Nephron progenitor cell (in vitro differentiated cells): ENCODE measurements around the gene MRPL51.
A peak's percentile ranks its signal among the peaks of the same experiment; 100 is the strongest.

Experiments
- DNase-seq: peaks from one replicate; pipeline ENCODE4 v3.0.0; 2021
- H3K27ac Mint-ChIP-seq: 2 replicates; pipeline ENCODE4 v1.8.0; 2021; ENCODE audit warnings: mild to moderate bottlenecking, moderate library complexity, mixed read lengths
- H3K27me3 Mint-ChIP-seq: 2 replicates; pipeline ENCODE4 v1.8.0; 2021; ENCODE audit warnings: mild to moderate bottlenecking, low read depth, mixed read lengths; ENCODE audit not compliant: poor library complexity
- H3K36me3 Mint-ChIP-seq: 2 replicates; pipeline ENCODE4 v1.8.0; 2021; ENCODE audit warnings: low read depth, mixed read lengths
- H3K4me1 Mint-ChIP-seq: 2 replicates; pipeline ENCODE4 v1.8.0; 2021; ENCODE audit warnings: mixed read lengths
- H3K4me3 Mint-ChIP-seq: 2 replicates; pipeline ENCODE4 v1.8.0; 2021; ENCODE audit warnings: mild to moderate bottlenecking, moderate library complexity, mixed read lengths
- H3K9me3 Mint-ChIP-seq: 2 replicates; pipeline ENCODE4 v1.8.0; 2021; ENCODE audit warnings: mild to moderate bottlenecking, moderate library complexity, mixed read lengths
- TF ChIP-seq, protein P1 (sequence below): fragments of 200-600 bp; sonication (generic); IDR thresholded peaks from 2 replicates; pipeline ENCODE4 v1.5.0; 2021; ENCODE audit warnings: antibody characterized with exemption

The MRPL51 gene

GRCh38 chr12:6535697-6535946, 42.6 kb upstream of the MRPL51 start:
- Mint-ChIP-seq H3K36me3 (peaks cover 29% of the 10 kb centered on the region), H3K4me1 (peaks cover 77% of the 10 kb centered on the region), H3K27ac (peak overlapping the region; percentile 90), H3K27me3 (peaks cover 6% of the 10 kb centered on the region), H3K4me3 (peak overlapping the region; percentile 93), H3K9me3 (no peaks in the 10 kb centered on the region)
- TF ChIP-seq, protein P1, sequence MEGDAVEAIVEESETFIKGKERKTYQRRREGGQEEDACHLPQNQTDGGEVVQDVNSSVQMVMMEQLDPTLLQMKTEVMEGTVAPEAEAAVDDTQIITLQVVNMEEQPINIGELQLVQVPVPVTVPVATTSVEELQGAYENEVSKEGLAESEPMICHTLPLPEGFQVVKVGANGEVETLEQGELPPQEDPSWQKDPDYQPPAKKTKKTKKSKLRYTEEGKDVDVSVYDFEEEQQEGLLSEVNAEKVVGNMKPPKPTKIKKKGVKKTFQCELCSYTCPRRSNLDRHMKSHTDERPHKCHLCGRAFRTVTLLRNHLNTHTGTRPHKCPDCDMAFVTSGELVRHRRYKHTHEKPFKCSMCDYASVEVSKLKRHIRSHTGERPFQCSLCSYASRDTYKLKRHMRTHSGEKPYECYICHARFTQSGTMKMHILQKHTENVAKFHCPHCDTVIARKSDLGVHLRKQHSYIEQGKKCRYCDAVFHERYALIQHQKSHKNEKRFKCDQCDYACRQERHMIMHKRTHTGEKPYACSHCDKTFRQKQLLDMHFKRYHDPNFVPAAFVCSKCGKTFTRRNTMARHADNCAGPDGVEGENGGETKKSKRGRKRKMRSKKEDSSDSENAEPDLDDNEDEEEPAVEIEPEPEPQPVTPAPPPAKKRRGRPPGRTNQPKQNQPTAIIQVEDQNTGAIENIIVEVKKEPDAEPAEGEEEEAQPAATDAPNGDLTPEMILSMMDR, result no peak
- DNase-seq, result no peak

- H3K27me3 Mint-ChIP-seq, result peaks cover 6% of the 10 kb centered on the region
- peak overlapping the region; percentile 90 for H3K27ac Mint-ChIP-seq
- H3K4me3 Mint-ChIP-seq, result peak overlapping the region; percentile 93
- TF ChIP-seq, protein P1, result no peak
- peaks cover 77% of the 10 kb centered on the region for H3K4me1 Mint-ChIP-seq
- DNase-seq, result peak; percentile 67
- H3K36me3 Mint-ChIP-seq, result peaks cover 34% of the 10 kb centered on the region
- no peaks in the 10 kb centered on the region for H3K9me3 Mint-ChIP-seq
Observed at GRCh38 chr12:6534945-6535696, 42.1 kb upstream of the MRPL51 start.

DNA sequence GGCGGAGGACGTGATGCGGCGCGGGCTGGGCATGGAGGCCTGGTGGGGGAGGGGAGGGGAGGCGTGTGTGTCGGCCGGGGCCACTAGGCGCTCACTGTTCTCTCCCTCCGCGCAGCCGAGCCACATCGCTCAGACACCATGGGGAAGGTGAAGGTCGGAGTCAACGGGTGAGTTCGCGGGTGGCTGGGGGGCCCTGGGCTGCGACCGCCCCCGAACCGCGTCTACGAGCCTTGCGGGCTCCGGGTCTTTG, 41.6 kb upstream of the MRPL51 start:
- no peak for DNase-seq
- H3K4me3 Mint-ChIP-seq, result peak overlapping the region; percentile 93
- peaks cover 39% of the 10 kb centered on the region for H3K36me3 Mint-ChIP-seq
- peaks cover 6% of the 10 kb centered on the region for H3K27me3 Mint-ChIP-seq
- TF ChIP-seq, protein P1, result no peak
- H3K4me1 Mint-ChIP-seq, result peaks cover 73% of the 10 kb centered on the region
- no peaks in the 10 kb centered on the region for H3K9me3 Mint-ChIP-seq
- H3K27ac Mint-ChIP-seq, result no peak overlapping the region

DNA sequence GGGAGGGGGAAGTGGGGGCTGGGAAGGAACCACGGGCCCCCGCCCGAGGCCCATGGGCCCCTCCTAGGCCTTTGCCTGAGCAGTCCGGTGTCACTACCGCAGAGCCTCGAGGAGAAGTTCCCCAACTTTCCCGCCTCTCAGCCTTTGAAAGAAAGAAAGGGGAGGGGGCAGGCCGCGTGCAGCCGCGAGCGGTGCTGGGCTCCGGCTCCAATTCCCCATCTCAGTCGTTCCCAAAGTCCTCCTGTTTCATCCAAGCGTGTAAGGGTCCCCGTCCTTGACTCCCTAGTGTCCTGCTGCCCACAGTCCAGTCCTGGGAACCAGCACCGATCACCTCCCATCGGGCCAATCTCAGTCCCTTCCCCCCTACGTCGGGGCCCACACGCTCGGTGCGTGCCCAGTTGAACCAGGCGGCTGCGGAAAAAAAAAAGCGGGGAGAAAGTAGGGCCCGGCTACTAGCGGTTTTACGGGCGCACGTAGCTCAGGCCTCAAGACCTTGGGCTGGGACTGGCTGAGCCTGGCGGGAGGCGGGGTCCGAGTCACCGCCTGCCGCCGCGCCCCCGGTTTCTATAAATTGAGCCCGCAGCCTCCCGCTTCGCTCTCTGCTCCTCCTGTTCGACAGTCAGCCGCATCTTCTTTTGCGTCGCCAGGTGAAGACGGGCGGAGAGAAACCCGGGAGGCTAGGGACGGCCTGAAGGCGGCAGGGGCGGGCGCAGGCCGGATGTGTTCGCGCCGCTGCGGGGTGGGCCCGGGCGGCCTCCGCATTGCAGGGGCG, 41.0 kb upstream of the MRPL51 start, which contains the start of gene GAPDH:
Gene GAPDH (plus strand): TSS at position 595 of the 772 bp plus-strand sequence. CDS start 316 bp downstream, outside the sequence.
- H3K36me3 Mint-ChIP-seq, result peaks cover 44% of the 10 kb centered on the region
- no peaks in the 10 kb centered on the region for H3K9me3 Mint-ChIP-seq
- H3K4me1 Mint-ChIP-seq, result peaks cover 69% of the 10 kb centered on the region

DNA sequence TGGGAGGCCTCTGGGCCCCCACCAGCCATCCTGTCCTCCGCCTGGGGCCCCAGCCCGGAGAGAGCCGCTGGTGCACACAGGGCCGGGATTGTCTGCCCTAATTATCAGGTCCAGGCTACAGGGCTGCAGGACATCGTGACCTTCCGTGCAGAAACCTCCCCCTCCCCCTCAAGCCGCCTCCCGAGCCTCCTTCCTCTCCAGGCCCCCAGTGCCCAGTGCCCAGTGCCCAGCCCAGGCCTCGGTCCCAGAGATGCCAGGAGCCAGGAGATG, 40.5 kb upstream of the MRPL51 start:
- Mint-ChIP-seq H3K27me3 (peaks cover 3% of the 10 kb centered on the region), H3K36me3 (peaks cover 49% of the 10 kb centered on the region), H3K4me3 (peak overlapping the region; percentile 93), H3K27ac (peak overlapping the region; percentile 92), H3K4me1 (peaks cover 66% of the 10 kb centered on the region), H3K9me3 (no peaks in the 10 kb centered on the region)
- TF ChIP-seq, protein P1, result no peak
- DNase-seq, result peak; percentile 66

More for the DNA sequence above, 41.0 kb upstream of the MRPL51 start, which contains the start of gene GAPDH:
- peak within 1 kb of the TSS; percentile 93 for H3K4me3 Mint-ChIP-seq
- peak; percentile 87 for DNase-seq
- H3K27ac Mint-ChIP-seq, result peak within 1 kb of the TSS; percentile 99
- H3K27me3 Mint-ChIP-seq, result peaks cover 3% of the 10 kb centered on the region
- TF ChIP-seq, protein P1, result no peak
